Lower leg skin (tissue), 3 donors: ENCODE results near the gene CDK5.

Experiments
- POLR2A ChIP-seq, 2 donors: fragments of 450-650 bp; IDR thresholded peaks; one replicate each; pipeline ENCODE4 v1.6.1; 2016 to 2017; ENCODE audit warnings: antibody characterized with exemption in 2 of 2, mild to moderate bottlenecking in 1 of 2, moderate library complexity in 1 of 2
- TF ChIP-seq, protein P1 (sequence below), 3 donors: fragments of 450-650 bp; IDR thresholded peaks; one replicate each; pipeline ENCODE4 v1.5.1; 2016; ENCODE audit warnings: antibody characterized with exemption in 3 of 3, mild to moderate bottlenecking in 3 of 3, moderate library complexity in 2 of 3

DNA sequence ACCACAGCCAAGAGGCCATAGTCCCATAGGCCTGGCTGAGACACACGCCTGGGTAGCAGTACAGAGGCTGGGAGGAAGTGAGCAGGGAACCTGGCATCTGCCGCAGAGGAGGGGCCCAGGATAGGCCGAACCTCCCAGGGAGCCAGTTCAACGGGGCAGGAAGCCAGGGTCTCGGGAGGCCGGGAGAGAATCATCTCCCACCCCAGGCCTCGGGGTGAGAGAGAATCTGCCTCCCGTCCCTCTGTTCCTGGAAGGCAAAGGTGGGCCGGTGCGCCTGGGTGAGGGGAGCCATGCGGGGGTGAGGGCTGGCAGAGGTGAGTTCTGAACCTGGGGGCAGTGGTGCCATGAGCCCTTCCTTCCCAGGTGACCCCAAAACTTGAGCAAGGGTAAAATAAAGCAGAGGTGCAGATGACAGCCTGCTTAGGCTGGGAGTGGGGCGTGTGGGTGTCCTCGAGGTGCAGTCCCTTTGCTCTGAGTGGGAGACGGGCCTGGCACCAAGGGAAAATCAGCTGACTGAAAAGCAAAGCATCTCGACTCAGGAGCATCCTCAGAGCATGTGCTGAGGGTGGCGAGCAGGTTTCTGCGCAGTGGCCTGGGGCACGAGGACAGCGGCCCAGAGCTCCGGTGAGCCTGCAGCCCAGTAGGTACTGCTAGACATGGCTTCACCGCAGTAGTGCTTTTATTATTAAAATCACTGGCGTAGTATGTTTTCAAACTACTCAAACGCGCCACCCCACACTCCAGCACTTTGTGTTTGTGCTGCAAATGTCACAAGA is 44.1 kb upstream of the CDK5 start:
- TF ChIP-seq, protein P1, sequence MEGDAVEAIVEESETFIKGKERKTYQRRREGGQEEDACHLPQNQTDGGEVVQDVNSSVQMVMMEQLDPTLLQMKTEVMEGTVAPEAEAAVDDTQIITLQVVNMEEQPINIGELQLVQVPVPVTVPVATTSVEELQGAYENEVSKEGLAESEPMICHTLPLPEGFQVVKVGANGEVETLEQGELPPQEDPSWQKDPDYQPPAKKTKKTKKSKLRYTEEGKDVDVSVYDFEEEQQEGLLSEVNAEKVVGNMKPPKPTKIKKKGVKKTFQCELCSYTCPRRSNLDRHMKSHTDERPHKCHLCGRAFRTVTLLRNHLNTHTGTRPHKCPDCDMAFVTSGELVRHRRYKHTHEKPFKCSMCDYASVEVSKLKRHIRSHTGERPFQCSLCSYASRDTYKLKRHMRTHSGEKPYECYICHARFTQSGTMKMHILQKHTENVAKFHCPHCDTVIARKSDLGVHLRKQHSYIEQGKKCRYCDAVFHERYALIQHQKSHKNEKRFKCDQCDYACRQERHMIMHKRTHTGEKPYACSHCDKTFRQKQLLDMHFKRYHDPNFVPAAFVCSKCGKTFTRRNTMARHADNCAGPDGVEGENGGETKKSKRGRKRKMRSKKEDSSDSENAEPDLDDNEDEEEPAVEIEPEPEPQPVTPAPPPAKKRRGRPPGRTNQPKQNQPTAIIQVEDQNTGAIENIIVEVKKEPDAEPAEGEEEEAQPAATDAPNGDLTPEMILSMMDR (IDR thresholded peaks at IDR 0.05) = no peak
- no peak for TF ChIP-seq POLR2A (IDR thresholded peaks at IDR 0.05)
